Esophagus muscularis mucosa (tissue), 4 donors: ENCODE data around the gene TMEM156.

Experiments used
- EP300 ChIP-seq: sonication (generic); formaldehyde crosslinking; IDR thresholded peaks from one replicate; pipeline ENCODE4 v1.6.1; 2017; ENCODE audit warnings: antibody characterized with exemption
- POLR2A ChIP-seq: fragments of 450-650 bp; IDR thresholded peaks from one replicate; pipeline ENCODE4 v1.6.1; 2017; ENCODE audit warnings: antibody characterized with exemption, moderate library complexity, mild to moderate bottlenecking, low read depth
- POLR2AphosphoS5 ChIP-seq, 2 donors: sonication (generic); formaldehyde crosslinking; IDR thresholded peaks; one replicate each; pipeline ENCODE4 v1.6.1; 2017; ENCODE audit warnings: antibody characterized with exemption in 2 of 2
- TF ChIP-seq, protein P1 (sequence below), 3 experiments: fragments of 200-600 bp in 2 of 3; fragments of 450-650 bp in 1 of 3; sonication (generic) in 2 of 3; IDR thresholded peaks; one replicate each; pipeline ENCODE4 v1.5.1; 2017 to 2019; ENCODE audit warnings: antibody characterized with exemption in 3 of 3, mild to moderate bottlenecking in 2 of 3, moderate library complexity in 1 of 3

DNA sequence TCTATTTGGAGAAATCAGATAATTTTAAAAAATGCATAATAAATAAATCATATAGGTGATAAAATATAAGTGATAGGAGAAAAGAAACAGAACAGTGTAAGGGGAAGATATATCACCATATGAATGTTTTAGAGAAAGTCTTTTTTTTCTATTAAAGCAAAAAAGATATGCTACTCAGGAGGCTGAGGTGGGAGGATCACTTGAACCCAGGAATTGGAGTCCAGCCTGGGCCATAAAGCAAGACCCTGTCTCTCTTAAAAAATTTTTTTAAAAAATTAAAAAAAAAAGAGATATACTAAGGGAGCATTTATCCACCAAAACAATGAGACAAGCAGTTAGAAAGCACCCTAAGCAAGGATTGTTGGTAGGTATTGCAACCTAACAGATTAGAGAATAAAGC lies 6.1 kb downstream of the TMEM156 start:
- TF ChIP-seq, protein P1, sequence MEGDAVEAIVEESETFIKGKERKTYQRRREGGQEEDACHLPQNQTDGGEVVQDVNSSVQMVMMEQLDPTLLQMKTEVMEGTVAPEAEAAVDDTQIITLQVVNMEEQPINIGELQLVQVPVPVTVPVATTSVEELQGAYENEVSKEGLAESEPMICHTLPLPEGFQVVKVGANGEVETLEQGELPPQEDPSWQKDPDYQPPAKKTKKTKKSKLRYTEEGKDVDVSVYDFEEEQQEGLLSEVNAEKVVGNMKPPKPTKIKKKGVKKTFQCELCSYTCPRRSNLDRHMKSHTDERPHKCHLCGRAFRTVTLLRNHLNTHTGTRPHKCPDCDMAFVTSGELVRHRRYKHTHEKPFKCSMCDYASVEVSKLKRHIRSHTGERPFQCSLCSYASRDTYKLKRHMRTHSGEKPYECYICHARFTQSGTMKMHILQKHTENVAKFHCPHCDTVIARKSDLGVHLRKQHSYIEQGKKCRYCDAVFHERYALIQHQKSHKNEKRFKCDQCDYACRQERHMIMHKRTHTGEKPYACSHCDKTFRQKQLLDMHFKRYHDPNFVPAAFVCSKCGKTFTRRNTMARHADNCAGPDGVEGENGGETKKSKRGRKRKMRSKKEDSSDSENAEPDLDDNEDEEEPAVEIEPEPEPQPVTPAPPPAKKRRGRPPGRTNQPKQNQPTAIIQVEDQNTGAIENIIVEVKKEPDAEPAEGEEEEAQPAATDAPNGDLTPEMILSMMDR (IDR thresholded peaks at IDR 0.05): no peak
- no peak for TF ChIP-seq POLR2AphosphoS5 (IDR thresholded peaks at IDR 0.05)
- TF ChIP-seq POLR2A: no peak
- TF ChIP-seq EP300: no peak
